ENCODE data around the gene GTSF1L. TPM values are rescaled to one million over a fixed set of nuclear protein-coding genes. Genes with fewer than 3 reads are reported as not detected.

The GTSF1L gene
- total RNA-seq, 1 experiment from 2014 or later, result not detected

GRCh38 chr20:43739148-43739749 is 12.4 kb upstream of the GTSF1L start:
- no peak overlapping the region for H2BK20ac ChIP-seq (ENCODE audit: low read depth, low read length, poor library complexity, severe bottlenecking)
- no peak for DNase-seq
- no peak overlapping the region for H3K4me2 ChIP-seq (ENCODE audit: insufficient read depth, insufficient read length, low read length)
- no peaks in the 10 kb centered on the region for H3K4me1 ChIP-seq (ENCODE audit: insufficient read depth, low read length)
- Mint-ChIP-seq H3K27ac (no peak overlapping the region), H3K27me3 (ENCODE audit: low read depth) (peaks cover 7% of the 10 kb centered on the region), H3K4me3 (no peak overlapping the region), H3K4me1 (peaks cover 0 to 11% of the 10 kb centered on the region in 2 experiments; a peak in 3 of 4 replicates), H3K36me3 (ENCODE audit: insufficient read depth in 1 of 3, low read depth in 3 of 3) (no peaks in the 10 kb centered on the region), H3K9me3 (no peaks in the 10 kb centered on the region)
- no peaks in the 10 kb centered on the region for H3K27me3 ChIP-seq (ENCODE audit: insufficient read depth, low read length)
- H4K91ac ChIP-seq (ENCODE audit: insufficient read length, low read depth, low read length), result no peak overlapping the region
- no peak overlapping the region for H3K23ac ChIP-seq (ENCODE audit: insufficient read length, low read depth, low read length)
- no peak overlapping the region for H2AK5ac ChIP-seq (ENCODE audit: insufficient read length, low read length)
- no peaks in the 10 kb centered on the region for H3K79me1 ChIP-seq (ENCODE audit: insufficient read depth, low read depth, low read length, poor library complexity, severe bottlenecking)
- no peak overlapping the region for H3K27ac ChIP-seq (ENCODE audit: insufficient read length, low read depth, low read length)
- H2BK5ac ChIP-seq (ENCODE audit: insufficient read length, low read length), result no peak overlapping the region
- no peak overlapping the region for H3T11ph ChIP-seq (ENCODE audit: low read length)
- no peak overlapping the region for H3K18ac ChIP-seq (ENCODE audit: insufficient read length, low read depth, low read length)
- H3K4ac ChIP-seq (ENCODE audit: low read depth, low read length), result no peak overlapping the region
- H3K79me2 ChIP-seq (ENCODE audit: insufficient read depth, low read length), result no peaks in the 10 kb centered on the region
- no CpG with 5 or more reads among the region's 9 CpGs for WGBS (ENCODE audit: extremely low coverage, insufficient read length, low lambda C conversion rate)
- H4K8ac ChIP-seq (replicated peaks; ENCODE audit: insufficient read length, low read depth, low read length), result no peak overlapping the region
- H3K14ac ChIP-seq (ENCODE audit: insufficient read depth, low read length), result no peak overlapping the region
- no peaks in the 10 kb centered on the region for H4K20me1 ChIP-seq (ENCODE audit: control insufficient read depth, insufficient read depth, insufficient read length)
- no peak overlapping the region for H3K9ac ChIP-seq (ENCODE audit: extremely low read depth, insufficient read length, low read length)
- no peak overlapping the region for H2BK12ac ChIP-seq (ENCODE audit: insufficient read length, low read depth, low read length)
- no peak overlapping the region for H2BK15ac ChIP-seq (ENCODE audit: low read depth, low read length)
- no peak overlapping the region for H4K5ac ChIP-seq (ENCODE audit: insufficient read length, low read depth, low read length)
- no peak overlapping the region for H2AFZ ChIP-seq (ENCODE audit: low read length)
- H3K56ac ChIP-seq (ENCODE audit: insufficient read length, low read depth, low read length), result no peak overlapping the region
- H3K9me3 ChIP-seq (ENCODE audit: control insufficient read depth, low read depth, low read length), result no peaks in the 10 kb centered on the region
- no peak for TF ChIP-seq CTCF (conservative IDR thresholded peaks at IDR 0.05)
- no peaks in the 10 kb centered on the region for H3K23me2 ChIP-seq (ENCODE audit: insufficient read length, low read depth, low read length, poor library complexity, severe bottlenecking)
- no peak overlapping the region for H2BK120ac ChIP-seq (ENCODE audit: low read depth, low read length, poor library complexity, severe bottlenecking)
